Epithelial cell of proximal tubule (primary cell): ENCODE results near the gene QRFP. TPM values are rescaled to one million over a fixed set of nuclear protein-coding genes. Genes with fewer than 3 reads are reported as not detected.

Experiments used
- DNase-seq: peaks from one replicate; pipeline ENCODE4 v3.0.0-alpha.2; 2011; ENCODE audit warnings: low read depth
- H3K4me3 ChIP-seq: 2 replicates; pipeline ENCODE4 v1.5.1; 2011; ENCODE audit warnings: low read depth, mild to moderate bottlenecking, low read length
- total RNA-seq: library from RNA; depleted of rRNA; stranded (reverse); fragments of >200 nt; gene quantifications from 2 replicates; pipeline ENCODE4 v1.2.3, GENCODE V29; 2015
- TF ChIP-seq, protein P1 (sequence below): conservative IDR thresholded peaks from 2 replicates; pipeline ENCODE4 v1.5.1; 2012; ENCODE audit warnings: low read depth, mild to moderate bottlenecking, low read length

The QRFP gene, protein sequence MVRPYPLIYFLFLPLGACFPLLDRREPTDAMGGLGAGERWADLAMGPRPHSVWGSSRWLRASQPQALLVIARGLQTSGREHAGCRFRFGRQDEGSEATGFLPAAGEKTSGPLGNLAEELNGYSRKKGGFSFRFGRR
- total RNA-seq: not detected in 2 replicates

DNA sequence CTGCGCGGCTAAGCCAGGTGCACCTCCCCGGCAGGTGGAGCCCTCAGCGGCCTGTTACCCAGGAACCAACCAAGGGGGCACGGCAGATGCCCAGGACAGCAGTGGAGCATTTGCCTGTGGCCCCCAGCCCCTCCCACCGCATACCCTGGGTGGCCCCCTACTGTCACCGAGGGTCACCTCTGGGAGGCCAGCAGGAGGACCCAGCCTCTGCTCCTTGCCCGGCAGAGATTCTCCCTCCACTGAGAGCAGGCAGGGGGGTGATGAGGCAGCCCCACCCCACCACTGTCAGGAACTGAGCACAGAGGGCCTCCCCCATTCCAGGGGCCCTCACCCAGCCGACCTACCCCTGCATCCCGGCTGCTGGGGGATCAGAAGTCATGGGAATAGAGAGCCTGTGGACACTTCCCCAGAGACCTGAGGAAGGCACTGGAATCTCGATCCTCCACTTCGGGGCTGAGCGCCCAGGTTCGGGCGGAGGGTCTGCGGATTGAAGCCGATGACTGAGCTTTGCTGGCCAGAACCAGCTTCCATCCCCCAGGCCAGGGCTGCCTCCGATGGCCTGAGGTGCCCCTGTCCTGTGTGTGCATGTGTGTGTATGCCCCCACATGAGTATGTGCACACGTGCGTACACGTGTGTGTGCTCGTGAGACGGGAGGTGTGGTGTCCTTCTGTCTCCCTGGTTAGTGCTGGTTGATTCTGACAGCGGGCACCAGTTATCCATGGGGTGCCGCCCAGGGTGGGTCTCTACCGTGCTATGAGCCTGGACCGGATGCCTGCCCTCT, at the start of gene QRFP:
TSS of gene QRFP (minus strand) at position 580 of the 782 bp plus-strand sequence. CDS start 2,974 bp downstream, outside the sequence.
- no peak within 1 kb of the TSS for H3K4me3 ChIP-seq
- no peak for DNase-seq
- TF ChIP-seq, protein P1, sequence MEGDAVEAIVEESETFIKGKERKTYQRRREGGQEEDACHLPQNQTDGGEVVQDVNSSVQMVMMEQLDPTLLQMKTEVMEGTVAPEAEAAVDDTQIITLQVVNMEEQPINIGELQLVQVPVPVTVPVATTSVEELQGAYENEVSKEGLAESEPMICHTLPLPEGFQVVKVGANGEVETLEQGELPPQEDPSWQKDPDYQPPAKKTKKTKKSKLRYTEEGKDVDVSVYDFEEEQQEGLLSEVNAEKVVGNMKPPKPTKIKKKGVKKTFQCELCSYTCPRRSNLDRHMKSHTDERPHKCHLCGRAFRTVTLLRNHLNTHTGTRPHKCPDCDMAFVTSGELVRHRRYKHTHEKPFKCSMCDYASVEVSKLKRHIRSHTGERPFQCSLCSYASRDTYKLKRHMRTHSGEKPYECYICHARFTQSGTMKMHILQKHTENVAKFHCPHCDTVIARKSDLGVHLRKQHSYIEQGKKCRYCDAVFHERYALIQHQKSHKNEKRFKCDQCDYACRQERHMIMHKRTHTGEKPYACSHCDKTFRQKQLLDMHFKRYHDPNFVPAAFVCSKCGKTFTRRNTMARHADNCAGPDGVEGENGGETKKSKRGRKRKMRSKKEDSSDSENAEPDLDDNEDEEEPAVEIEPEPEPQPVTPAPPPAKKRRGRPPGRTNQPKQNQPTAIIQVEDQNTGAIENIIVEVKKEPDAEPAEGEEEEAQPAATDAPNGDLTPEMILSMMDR: no peak

DNA sequence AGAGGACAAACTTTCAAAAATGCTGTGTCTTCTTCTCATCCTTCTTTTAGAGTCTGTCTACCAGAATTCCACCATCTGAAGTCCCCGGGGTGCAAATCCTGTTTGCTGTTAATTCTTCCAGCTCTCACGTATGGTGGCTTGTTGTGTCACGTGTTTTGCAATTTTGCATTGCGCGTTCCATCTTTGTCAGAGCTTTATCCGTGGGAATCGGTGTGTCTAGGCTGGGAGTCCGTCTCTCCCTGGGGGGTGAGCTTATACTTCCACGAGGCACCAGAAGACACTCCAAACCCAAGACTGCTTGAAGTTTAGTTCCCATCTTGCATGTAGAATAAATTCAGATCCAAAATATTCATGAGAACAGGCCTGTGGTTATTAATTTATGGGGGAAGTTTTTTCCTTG, 48.6 kb upstream of the QRFP start:
- DNase-seq: no peak
- TF ChIP-seq, protein P1: no peak
- no peak overlapping the region for H3K4me3 ChIP-seq

DNA sequence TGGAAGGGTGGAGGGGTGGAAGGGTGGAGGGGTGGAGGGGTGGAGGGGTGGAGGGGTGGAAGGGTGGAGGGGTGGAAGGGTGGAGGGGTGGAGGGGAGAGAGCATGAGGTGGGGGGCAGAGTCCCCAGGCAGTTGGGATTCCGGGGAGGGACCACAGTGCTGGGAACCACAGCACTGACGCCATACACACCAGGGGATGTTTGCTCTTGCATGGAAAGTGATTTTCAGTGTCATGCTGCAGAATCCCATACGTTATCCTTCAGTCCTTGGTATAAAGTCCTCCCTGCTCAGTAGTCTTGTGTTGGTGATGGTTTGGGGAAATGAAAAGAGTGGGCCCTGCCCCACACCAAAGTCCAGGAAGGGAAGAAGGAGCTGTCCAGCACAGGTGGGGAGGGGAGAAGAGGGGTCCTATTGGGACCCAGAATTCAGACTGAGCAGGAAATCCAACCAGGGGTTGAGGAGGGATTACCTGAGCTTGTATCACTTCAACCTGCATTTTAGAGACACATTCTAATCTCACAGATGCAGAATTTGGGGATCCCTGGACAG, 48.0 kb upstream of the QRFP start:
- TF ChIP-seq, protein P1: no peak
- DNase-seq: no peak
- no peak overlapping the region for H3K4me3 ChIP-seq

DNA sequence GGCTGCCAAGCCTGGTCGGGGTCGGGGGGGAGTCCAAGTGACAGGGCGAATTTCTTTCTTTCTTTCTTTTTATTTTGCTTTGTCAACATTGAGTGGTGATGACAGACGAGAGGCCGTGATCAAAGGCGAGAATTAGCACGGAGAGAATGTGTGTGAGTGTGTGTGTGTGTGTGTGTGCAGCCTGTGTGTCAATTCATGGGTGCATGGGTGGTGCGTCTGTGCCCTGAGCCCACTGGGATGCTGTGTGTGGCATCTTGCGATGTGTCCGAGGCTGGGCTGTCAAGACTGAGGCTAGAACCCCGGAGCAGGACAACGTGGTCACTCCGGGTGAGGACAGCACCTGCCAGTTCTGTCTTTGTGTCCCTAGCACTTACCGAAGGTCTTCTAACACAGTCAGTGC, 47.2 kb upstream of the QRFP start:
- H3K4me3 ChIP-seq: no peak overlapping the region
- TF ChIP-seq, protein P1: no peak

DNA sequence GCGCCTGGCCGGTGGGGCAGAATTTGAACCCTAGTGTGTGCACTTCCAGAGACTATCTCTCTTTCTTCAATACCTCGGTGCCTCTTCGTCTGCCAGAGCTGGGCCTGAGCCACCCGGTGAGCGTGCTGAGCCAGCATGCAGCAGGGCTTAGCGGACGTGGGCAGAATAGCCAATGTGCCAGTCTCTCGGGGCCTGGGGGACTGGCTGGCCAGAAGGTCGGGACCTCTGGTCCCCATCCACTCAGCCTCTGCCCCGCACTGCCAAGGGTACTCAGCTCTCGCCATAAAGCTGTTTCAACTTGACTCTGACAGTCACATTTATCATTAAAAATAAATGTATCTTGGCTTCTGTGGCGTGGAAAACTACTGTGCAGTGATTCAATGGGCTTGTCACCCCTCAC, 46.6 kb upstream of the QRFP start:
- no peak for DNase-seq
- no peak overlapping the region for H3K4me3 ChIP-seq
- TF ChIP-seq, protein P1: no peak

More for the DNA sequence above, 47.2 kb upstream of the QRFP start:
- no peak for DNase-seq

DNA sequence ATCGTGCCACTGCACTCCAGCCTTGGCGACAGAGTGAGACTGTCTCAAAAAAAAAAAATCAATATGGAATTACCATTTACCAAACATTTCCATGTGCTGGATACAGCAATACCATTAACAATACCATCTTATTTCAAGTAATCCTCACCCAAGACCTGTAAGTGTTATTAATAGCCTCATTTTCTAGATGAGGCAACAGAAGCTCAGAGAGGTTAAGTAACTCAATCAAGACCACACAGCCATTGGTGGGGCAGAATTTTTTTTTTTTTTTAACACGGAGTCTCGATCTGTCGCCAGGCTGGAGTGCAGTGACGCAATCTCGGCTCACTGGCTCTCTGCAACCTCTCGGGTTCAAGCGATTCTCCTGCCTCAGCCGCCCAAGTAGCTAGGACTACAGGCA, 46.1 kb upstream of the QRFP start:
- no peak for DNase-seq
- TF ChIP-seq, protein P1: no peak
- no peak overlapping the region for H3K4me3 ChIP-seq
